HL-60/S4 (cell line): ENCODE results near the gene RAB11FIP4.

Experiments used
- in situ Hi-C: fragments of 300-500 bp; cut with MboI; formaldehyde crosslinking; loops from 2 replicates; pipeline ENCODE4 v1.14.3; 2022; ENCODE audit warnings: low sequenced_read_pairs

The RAB11FIP4 gene

GRCh38 chr17:31404028-31404949, 12.8 kb downstream of the RAB11FIP4 start:
- in situ Hi-C loops, result no loop called here

GRCh38 chr17:31405890-31406371, 14.5 kb downstream of the RAB11FIP4 start:
- in situ Hi-C loops, result no loop called here

DNA sequence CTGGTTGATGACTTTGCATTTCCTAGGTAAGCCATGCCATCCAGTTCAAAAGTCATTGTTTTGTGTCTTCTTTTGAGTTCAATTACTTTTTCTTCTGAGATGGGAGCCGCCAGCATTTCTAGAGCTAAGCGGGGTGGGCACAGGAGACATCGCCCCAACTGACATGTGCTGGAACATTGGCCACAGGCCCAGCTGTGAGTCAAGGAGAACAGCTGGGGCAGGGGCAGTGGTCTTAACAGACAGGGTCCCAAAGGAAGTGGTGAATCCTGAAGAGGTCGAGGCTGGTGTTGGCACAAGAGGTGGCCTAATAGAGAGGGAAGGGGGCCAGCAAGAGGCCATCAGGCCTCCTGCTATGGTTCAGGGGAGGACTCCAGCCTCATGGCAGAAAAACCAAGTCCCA, 17.1 kb downstream of the RAB11FIP4 start:
- in situ Hi-C loops, result no loop called here

GRCh38 chr17:31411707-31412285, 20.3 kb downstream of the RAB11FIP4 start:
- in situ Hi-C loops, result no loop called here

DNA sequence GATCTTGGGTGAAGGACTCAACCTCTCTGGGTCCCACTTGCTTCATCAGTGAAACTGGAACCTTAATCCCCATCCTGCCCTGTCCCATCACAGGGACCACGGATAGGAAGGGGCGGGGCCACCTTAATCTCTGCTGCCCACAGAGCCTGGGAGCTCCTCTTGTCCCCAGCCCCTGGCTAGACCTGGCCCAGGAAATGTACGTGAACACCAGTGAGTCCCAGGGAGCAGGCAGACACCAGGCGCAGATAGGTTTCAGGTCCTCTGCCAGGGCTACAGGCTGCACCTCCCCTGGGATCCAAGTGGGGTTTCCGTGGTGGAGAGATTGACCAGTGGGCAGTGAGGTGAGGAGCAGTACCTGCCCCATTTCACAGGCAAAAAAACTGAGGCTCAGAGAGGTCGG, 21.0 kb downstream of the RAB11FIP4 start:
- in situ Hi-C loops, result no loop called here

GRCh38 chr17:31413081-31413799, 21.8 kb downstream of the RAB11FIP4 start:
- in situ Hi-C loops, result no loop called here

GRCh38 chr17:31413874-31414549, 22.5 kb downstream of the RAB11FIP4 start:
- in situ Hi-C loops, result no loop called here

GRCh38 chr17:31414550-31414918, 23.1 kb downstream of the RAB11FIP4 start:
- in situ Hi-C loops, result no loop called here

GRCh38 chr17:31415004-31415454, 23.6 kb downstream of the RAB11FIP4 start:
- in situ Hi-C loops, result no loop called here

- in situ Hi-C loops, result no loop called here
Measured at GRCh38 chr17:31415640-31416502, 24.4 kb downstream of the RAB11FIP4 start.

GRCh38 chr17:31416503-31416923, 25.0 kb downstream of the RAB11FIP4 start:
- in situ Hi-C loops, result no loop called here

DNA sequence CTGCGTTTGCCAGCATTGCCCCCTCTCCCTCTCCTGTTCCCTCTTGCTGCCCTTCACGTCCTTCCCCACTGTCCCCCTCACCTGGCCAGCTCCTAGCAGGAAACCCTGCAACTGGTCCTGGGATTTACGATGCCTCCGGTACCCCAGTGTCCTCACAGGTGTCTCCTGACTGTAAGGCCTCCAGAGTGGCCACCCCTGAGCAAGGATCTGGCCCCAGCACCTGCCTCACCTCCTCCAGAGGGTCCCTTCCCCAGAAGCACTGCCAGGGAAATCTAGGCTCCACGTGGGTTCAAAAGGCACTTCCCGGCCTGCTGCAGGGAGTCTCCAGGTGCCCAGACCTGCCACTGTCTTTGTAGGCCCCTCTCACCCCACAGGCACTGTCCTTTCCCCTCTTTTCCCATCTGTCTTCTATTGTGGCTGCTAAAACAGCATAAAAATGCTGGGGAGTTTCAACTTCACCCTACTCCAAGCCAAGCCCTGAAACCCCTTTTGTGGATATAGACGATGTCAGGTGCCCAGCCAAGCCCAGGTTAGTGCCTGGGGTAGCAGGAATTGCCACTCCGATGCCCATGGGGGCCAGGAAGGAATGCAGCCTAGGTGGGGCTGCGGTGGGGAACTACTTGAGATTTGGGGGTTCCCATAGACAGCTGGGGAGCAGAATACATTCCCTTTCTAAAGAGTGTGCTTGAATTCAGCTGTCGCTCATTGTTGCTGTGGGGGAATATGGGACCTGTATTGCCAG, 25.7 kb downstream of the RAB11FIP4 start:
- in situ Hi-C loops, result no loop called here

DNA sequence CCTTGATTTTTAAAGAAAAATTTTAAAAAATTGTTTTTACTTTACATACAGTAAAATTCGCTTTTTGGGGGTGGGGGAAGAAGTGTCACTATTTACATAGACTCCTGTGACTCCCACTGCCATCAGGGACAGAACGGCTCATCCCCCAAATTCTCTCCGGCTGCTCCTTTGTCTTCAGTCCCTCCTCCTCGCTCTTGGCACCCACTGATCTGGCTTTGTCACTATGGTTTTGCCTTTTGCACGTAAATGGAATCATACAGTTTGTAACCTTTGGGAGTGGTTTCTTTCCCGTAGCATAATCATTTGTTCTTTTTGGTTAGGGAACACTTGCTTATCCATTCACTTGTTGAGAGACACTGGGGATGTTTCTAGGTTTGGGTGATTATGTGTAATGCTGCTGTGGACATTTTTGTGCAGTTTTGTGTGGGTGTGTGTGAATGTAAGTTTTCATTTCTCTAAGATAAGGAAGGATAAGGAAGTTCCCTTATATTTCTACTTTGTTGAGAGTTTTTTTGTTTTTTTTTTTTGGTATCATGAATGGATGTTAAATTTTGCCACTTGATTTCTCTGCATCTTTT, 27.4 kb downstream of the RAB11FIP4 start:
- in situ Hi-C loops, result no loop called here

- in situ Hi-C loops, result no loop called here
Measured at GRCh38 chr17:31422443-31422842, 31.0 kb downstream of the RAB11FIP4 start.

DNA sequence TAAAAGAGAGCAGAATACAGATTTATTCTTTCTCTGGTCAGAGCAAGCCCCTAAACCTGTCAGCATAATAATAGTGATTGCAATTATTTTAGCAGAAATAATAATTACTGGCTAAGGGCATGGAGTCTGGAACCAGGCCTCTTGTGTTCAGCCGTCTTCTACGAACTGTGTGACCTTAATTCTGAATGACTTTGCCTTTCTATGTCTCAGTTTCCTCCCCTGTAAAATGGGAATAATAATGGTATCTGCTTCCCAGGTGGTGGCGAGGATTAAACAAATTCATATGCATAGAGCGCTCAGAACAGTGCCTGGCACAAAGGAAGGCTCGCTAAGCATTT, 33.4 kb downstream of the RAB11FIP4 start:
- in situ Hi-C loops, result no loop called here

GRCh38 chr17:31425282-31426040, 34.0 kb downstream of the RAB11FIP4 start:
- in situ Hi-C loops, result no loop called here

GRCh38 chr17:31427684-31428083, 36.2 kb downstream of the RAB11FIP4 start:
- in situ Hi-C loops, result no loop called here

- in situ Hi-C loops, result no loop called here
Measured at GRCh38 chr17:31428111-31428510, 36.6 kb downstream of the RAB11FIP4 start.
